Esophagus squamous epithelium (tissue), 4 donors: ENCODE measurements around the gene TMEM200C.

Experiments used
- CTCF ChIP-seq, 6 experiments: fragments of 450-650 bp in 4 of 6; fragments of 200-600 bp in 2 of 6; sonication (generic) in 2 of 6; IDR thresholded peaks; one replicate each; pipeline ENCODE4 v1.5.1; 2016 to 2019; ENCODE audit warnings: antibody characterized with exemption in 6 of 6, mild to moderate bottlenecking in 4 of 6, moderate library complexity in 4 of 6
- POLR2A ChIP-seq, 4 donors: fragments of 450-650 bp; IDR thresholded peaks; one replicate each; pipeline ENCODE4 v1.6.1; 2017; ENCODE audit warnings: antibody characterized with exemption in 4 of 4, mild to moderate bottlenecking in 4 of 4, moderate library complexity in 3 of 4

DNA sequence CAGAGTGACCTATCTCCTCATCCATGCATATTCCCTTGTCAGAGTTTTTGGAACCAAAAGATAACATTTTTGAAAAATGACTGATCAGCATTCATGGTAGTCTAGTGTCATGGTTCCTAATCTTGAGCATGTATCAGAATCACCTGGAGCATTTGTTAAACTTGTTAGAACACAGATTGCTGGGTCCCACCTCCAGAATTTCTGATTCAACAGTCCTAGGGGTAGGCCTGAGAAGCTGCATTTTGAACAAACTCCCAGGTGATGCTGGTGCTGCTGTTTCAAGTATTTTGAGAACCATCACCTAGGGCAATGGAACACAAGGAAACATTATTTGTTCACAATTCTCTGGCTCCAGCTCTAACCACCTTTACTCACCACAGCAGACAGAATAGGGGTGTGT, 21.0 kb downstream of the TMEM200C start:
- TF ChIP-seq POLR2A (IDR thresholded peaks at IDR 0.05) (no peak), CTCF (IDR thresholded peaks at IDR 0.05) (no peak)
